Measurements from ENCODE around the gene SSC5D.

The SSC5D gene

DNA sequence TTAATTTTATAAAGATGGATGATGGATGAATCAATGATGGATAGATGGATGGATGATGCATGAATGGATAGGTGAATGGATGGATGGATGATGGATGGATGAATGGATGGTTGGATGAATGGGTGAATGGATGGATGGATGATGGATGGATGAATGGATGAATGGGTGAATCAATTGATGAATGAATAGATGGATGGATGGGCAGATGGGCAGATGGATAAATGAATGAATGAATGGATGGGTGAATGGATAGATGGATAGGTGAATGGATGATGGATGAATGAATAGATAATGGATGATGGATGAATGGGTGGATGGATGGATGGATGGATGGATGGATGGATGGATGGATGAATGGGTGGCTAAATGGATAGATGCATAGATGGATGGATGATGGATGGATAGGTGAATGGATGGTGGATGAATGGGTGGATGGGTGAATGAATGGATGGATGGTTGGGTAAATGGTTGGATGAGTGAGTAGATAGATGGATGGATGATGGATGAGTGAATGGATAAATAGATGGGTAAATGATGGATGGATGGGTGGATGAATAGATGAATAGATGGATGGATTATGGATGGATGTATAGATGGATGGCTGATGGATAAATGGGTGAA is 79.6 kb downstream of the SSC5D start:
- DNase-seq = no peak
